HepG2 (cell line): ENCODE measurements around the gene SIRPA. TPM values are rescaled to one million over a fixed set of nuclear protein-coding genes. Genes with fewer than 3 reads are reported as not detected.

ENCODE experiments used
- HNF4G ChIP-seq, 2 experiments: sonication (generic) in 1 of 2; formaldehyde crosslinking in 1 of 2; IDR thresholded peaks; 2 replicates each; pipeline versions ENCODE4 v1.4.0 to v1.6.1; 2011 to 2020; ENCODE audit warnings: borderline replicate concordance in 2 of 2, low read depth in 2 of 2, mild to moderate bottlenecking in 2 of 2, low read length in 1 of 2, missing genetic modification reagents in 1 of 2, moderate library complexity in 1 of 2
- JUN ChIP-seq: sonication (generic); formaldehyde crosslinking; IDR thresholded peaks from 2 replicates; pipeline ENCODE4 v1.4.0; 2020; ENCODE audit warnings: mild to moderate bottlenecking, missing genetic modification reagents
- KAT2B ChIP-seq: fragments of 150-350 bp; IDR thresholded peaks from 2 replicates; pipeline ENCODE4 v1.6.1; 2014; ENCODE audit warnings: low read depth, low read length, borderline replicate concordance
- LCORL ChIP-seq, 2 experiments: fragments of 450-650 bp in 1 of 2; sonication (generic) in 1 of 2; formaldehyde crosslinking in 1 of 2; IDR thresholded peaks; 2 replicates each; pipeline versions ENCODE4 v1.5.0 to v1.6.1; 2017 to 2020; ENCODE audit warnings: antibody characterized with exemption in 1 of 2, missing genetic modification reagents in 1 of 2
- MLLT10 ChIP-seq: sonication (generic); formaldehyde crosslinking; IDR thresholded peaks from 2 replicates; pipeline ENCODE4 v1.4.0; 2020; ENCODE audit warnings: missing genetic modification reagents
- MXI1 ChIP-seq: IDR thresholded peaks from 3 replicates; pipeline ENCODE4 v1.6.1; 2012; ENCODE audit warnings: low read depth, low read length, inconsistent platforms, borderline replicate concordance
- NKX3-1 ChIP-seq: sonication (generic); formaldehyde crosslinking; IDR thresholded peaks from 2 replicates; pipeline ENCODE4 v1.5.0; 2020; ENCODE audit warnings: missing genetic modification reagents
- PAWR ChIP-seq: sonication (generic); formaldehyde crosslinking; IDR thresholded peaks from 2 replicates; pipeline ENCODE4 v1.4.0; 2020; ENCODE audit warnings: missing genetic modification reagents, mild to moderate bottlenecking, borderline replicate concordance
- SSRP1 ChIP-seq: IDR thresholded peaks from 2 replicates; pipeline ENCODE4 v1.6.1; 2016; ENCODE audit warnings: control low read depth
- SUZ12 ChIP-seq: fragments of 150-350 bp; IDR thresholded peaks from 2 replicates; pipeline ENCODE4 v1.6.1; 2014; ENCODE audit warnings: low read depth, low read length
- TCF7 ChIP-seq: sonication (generic); IDR thresholded peaks from 2 replicates; pipeline ENCODE4 v1.6.1; 2016; ENCODE audit warnings: antibody characterized with exemption, low read depth
- ZFP36L1 ChIP-seq: sonication (generic); formaldehyde crosslinking; IDR thresholded peaks from 2 replicates; pipeline ENCODE4 v1.8.0; 2022; ENCODE audit warnings: mild to moderate bottlenecking, missing genetic modification reagents, moderate library complexity
- ZNF253 ChIP-seq: sonication (generic); formaldehyde crosslinking; IDR thresholded peaks from 2 replicates; pipeline ENCODE4 v1.8.0; 2022; ENCODE audit warnings: mild to moderate bottlenecking, missing genetic modification reagents, borderline replicate concordance
- ZNF430 ChIP-seq: sonication (generic); formaldehyde crosslinking; IDR thresholded peaks from 2 replicates; pipeline ENCODE4 v1.9.0; 2021; ENCODE audit warnings: mild to moderate bottlenecking, missing genetic modification reagents
- ZNF589 ChIP-seq: sonication (generic); formaldehyde crosslinking; conservative IDR thresholded peaks from 2 replicates; pipeline ENCODE4 v1.8.0; 2022; ENCODE audit warnings: mild to moderate bottlenecking, moderate library complexity, missing genetic modification reagents
- ZNF839 ChIP-seq: sonication (generic); formaldehyde crosslinking; IDR thresholded peaks from 2 replicates; pipeline ENCODE4 v1.4.0; 2020; ENCODE audit warnings: missing genetic modification reagents, mild to moderate bottlenecking, borderline replicate concordance
- polyA plus RNA-seq, 8 experiments: library from polyadenylated mRNA; depleted of rRNA in 3 of 8; stranded (reverse) in 7 of 8; unstranded in 1 of 8; fragments of >200 nt; fragmentation: Illumina TruSeq in 4 of 8; extraction: Trizol in 4 of 8; gene quantifications; 2 replicates each; pipeline versions ENCODE4 v1.2.1 to v1.2.3, GENCODE V29; 2011 to 2016; ENCODE audit warnings: low read depth in 4 of 8, missing spikeins in 1 of 8, mixed read lengths in 1 of 8; ENCODE audit not compliant: insufficient read depth in 1 of 8
- total RNA-seq, 5 experiments: library from RNA; depleted of rRNA; stranded (reverse); fragments of >200 nt; fragmentation: Illumina TruSeq; extraction: Trizol; gene quantifications; 2 replicates each; pipeline ENCODE4 v1.2.3, GENCODE V29; 2016; ENCODE audit warnings: low read depth in 1 of 5
- TF ChIP-seq, protein P1 (sequence below): sonication (generic); formaldehyde crosslinking; IDR thresholded peaks from 2 replicates; pipeline ENCODE4 v1.4.0; 2020; ENCODE audit warnings: mild to moderate bottlenecking, missing genetic modification reagents
- TF ChIP-seq, protein P2 (sequence below): sonication (generic); formaldehyde crosslinking; IDR thresholded peaks from 2 replicates; pipeline ENCODE4 v1.9.0; 2021; ENCODE audit warnings: missing genetic modification reagents, mild to moderate bottlenecking, borderline replicate concordance
- TF ChIP-seq, protein P3 (sequence below): IDR thresholded peaks from 2 replicates; pipeline ENCODE4 v1.6.1; 2012; ENCODE audit warnings: inconsistent platforms
- TF ChIP-seq, protein P4 (sequence below): sonication (generic); formaldehyde crosslinking; IDR thresholded peaks from 2 replicates; pipeline ENCODE4 v1.4.0; 2020; ENCODE audit warnings: missing genetic modification reagents
- TF ChIP-seq, protein P5 (sequence below): IDR thresholded peaks from 2 replicates; pipeline ENCODE4 v1.6.1; 2016; ENCODE audit warnings: missing compliant biosample characterization, missing genetic modification reagents, borderline replicate concordance

The SIRPA gene
- total and polyA plus RNA-seq, 2 of the 13 experiments (the other 11 are each of a cell fraction or from before 2014, with no cell fraction given), result 7.2 to 17.6 TPM

DNA sequence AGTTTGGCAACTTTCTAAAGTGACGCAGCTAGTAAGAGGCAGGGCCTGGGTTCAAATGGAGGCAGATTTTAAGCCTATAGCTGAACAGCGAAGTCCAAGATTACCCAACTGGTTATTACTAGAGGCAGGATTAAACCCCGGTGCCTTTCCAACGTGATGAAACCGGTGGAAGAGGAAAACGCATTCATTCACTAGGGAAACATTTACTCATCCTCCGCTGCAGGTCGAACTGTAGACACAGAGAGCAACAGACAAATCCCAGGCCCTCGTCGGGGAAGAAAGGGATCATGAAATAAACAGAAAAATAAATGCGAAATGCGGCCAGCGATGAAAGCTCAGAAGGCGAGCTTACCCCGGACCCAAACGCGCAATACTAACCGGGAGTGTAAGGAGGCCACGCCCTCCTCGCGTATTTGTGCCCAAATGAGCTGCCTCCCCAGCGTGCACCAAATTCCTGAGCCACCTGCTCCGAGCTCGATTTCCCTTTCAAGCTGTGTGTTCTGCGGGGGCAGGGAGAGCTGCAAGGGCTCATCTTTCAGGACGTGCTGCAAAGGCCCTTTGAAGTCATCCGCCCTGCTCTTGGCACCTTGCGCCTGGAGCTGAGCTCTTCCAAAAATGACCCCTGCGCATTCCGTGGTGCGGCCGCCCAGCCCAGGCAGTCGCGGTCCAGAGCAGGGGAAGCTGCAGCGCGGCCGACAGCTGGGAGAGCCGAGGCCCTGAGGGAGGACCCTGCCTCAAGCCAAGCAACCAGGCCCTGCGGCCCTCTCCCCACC is 51.7 kb downstream of the SIRPA start (continued):
- TF ChIP-seq, protein P1, sequence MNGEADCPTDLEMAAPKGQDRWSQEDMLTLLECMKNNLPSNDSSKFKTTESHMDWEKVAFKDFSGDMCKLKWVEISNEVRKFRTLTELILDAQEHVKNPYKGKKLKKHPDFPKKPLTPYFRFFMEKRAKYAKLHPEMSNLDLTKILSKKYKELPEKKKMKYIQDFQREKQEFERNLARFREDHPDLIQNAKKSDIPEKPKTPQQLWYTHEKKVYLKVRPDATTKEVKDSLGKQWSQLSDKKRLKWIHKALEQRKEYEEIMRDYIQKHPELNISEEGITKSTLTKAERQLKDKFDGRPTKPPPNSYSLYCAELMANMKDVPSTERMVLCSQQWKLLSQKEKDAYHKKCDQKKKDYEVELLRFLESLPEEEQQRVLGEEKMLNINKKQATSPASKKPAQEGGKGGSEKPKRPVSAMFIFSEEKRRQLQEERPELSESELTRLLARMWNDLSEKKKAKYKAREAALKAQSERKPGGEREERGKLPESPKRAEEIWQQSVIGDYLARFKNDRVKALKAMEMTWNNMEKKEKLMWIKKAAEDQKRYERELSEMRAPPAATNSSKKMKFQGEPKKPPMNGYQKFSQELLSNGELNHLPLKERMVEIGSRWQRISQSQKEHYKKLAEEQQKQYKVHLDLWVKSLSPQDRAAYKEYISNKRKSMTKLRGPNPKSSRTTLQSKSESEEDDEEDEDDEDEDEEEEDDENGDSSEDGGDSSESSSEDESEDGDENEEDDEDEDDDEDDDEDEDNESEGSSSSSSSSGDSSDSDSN (CRISPR knock-in tag), result 0 out of 2 replicates have a peak, but pooled peaks have one; percentile 26
- TF ChIP-seq, protein P2, sequence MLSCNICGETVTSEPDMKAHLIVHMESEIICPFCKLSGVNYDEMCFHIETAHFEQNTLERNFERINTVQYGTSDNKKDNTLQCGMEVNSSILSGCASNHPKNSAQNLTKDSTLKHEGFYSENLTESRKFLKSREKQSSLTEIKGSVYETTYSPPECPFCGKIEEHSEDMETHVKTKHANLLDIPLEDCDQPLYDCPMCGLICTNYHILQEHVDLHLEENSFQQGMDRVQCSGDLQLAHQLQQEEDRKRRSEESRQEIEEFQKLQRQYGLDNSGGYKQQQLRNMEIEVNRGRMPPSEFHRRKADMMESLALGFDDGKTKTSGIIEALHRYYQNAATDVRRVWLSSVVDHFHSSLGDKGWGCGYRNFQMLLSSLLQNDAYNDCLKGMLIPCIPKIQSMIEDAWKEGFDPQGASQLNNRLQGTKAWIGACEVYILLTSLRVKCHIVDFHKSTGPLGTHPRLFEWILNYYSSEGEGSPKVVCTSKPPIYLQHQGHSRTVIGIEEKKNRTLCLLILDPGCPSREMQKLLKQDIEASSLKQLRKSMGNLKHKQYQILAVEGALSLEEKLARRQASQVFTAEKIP (CRISPR knock-in tag), result no peak
- TF ChIP-seq KAT2B, result no peak
- no peak for TF ChIP-seq SSRP1
- TF ChIP-seq ZNF430 (CRISPR knock-in tag), result no peak
- TF ChIP-seq JUN (CRISPR knock-in tag), result no peak
- TF ChIP-seq NKX3-1 (CRISPR knock-in tag), result 0 out of 2 replicates have a peak, but pooled peaks have one; percentile 48
- TF ChIP-seq SUZ12, result no peak
- TF ChIP-seq, protein P3, sequence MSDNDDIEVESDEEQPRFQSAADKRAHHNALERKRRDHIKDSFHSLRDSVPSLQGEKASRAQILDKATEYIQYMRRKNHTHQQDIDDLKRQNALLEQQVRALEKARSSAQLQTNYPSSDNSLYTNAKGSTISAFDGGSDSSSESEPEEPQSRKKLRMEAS, result 0 out of 2 replicates have a peak, but pooled peaks have one; percentile 20
- no peak for TF ChIP-seq ZNF589 (CRISPR knock-in tag)
- TF ChIP-seq, protein P4, sequence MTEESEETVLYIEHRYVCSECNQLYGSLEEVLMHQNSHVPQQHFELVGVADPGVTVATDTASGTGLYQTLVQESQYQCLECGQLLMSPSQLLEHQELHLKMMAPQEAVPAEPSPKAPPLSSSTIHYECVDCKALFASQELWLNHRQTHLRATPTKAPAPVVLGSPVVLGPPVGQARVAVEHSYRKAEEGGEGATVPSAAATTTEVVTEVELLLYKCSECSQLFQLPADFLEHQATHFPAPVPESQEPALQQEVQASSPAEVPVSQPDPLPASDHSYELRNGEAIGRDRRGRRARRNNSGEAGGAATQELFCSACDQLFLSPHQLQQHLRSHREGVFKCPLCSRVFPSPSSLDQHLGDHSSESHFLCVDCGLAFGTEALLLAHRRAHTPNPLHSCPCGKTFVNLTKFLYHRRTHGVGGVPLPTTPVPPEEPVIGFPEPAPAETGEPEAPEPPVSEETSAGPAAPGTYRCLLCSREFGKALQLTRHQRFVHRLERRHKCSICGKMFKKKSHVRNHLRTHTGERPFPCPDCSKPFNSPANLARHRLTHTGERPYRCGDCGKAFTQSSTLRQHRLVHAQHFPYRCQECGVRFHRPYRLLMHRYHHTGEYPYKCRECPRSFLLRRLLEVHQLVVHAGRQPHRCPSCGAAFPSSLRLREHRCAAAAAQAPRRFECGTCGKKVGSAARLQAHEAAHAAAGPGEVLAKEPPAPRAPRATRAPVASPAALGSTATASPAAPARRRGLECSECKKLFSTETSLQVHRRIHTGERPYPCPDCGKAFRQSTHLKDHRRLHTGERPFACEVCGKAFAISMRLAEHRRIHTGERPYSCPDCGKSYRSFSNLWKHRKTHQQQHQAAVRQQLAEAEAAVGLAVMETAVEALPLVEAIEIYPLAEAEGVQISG (CRISPR knock-in tag), result no peak
- TF ChIP-seq ZFP36L1 (CRISPR knock-in tag), result no peak
- no peak for TF ChIP-seq PAWR (CRISPR knock-in tag)
- TF ChIP-seq MXI1, result no peak
- TF ChIP-seq ZNF253 (CRISPR knock-in tag), result peak; percentile 58; the same call in 1 of the 2 replicates
- TF ChIP-seq ZNF839, result no peak
- TF ChIP-seq LCORL (IDR thresholded peaks at IDR 0.05), result no peak
- TF ChIP-seq LCORL (CRISPR knock-in tag; IDR thresholded peaks at IDR 0.05), result peak; percentile 76
- no peak for TF ChIP-seq MLLT10 (CRISPR knock-in tag)
- no peak for TF ChIP-seq HNF4G (IDR thresholded peaks at IDR 0.05; ENCODE audit: borderline replicate concordance, low read depth, low read length)
- no peak for TF ChIP-seq HNF4G (CRISPR knock-in tag; IDR thresholded peaks at IDR 0.05; ENCODE audit: borderline replicate concordance, low read depth)
- peak; percentile 68; the same call in 1 of the 2 replicates for TF ChIP-seq TCF7
- TF ChIP-seq, protein P5, sequence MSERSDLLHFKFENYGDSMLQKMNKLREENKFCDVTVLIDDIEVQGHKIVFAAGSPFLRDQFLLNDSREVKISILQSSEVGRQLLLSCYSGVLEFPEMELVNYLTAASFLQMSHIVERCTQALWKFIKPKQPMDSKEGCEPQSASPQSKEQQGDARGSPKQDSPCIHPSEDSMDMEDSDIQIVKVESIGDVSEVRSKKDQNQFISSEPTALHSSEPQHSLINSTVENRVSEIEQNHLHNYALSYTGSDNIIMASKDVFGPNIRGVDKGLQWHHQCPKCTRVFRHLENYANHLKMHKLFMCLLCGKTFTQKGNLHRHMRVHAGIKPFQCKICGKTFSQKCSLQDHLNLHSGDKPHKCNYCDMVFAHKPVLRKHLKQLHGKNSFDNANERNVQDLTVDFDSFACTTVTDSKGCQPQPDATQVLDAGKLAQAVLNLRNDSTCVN (CRISPR knock-in tag), result no peak
